ENCODE measurements around the gene STK32C. TPM values are rescaled to one million over a fixed set of nuclear protein-coding genes. Genes with fewer than 3 reads are reported as not detected.
"Not testable (repeated sequence)": the region's sequence is repeated elsewhere in the genome, so short reads cannot be mapped to it uniquely, and the experiment has no call there.

Gene STK32C
- polyA plus RNA-seq, 1 donor from 2014 or later = 23.2 TPM

GRCh38 chr10:132338876-132339275 lies 31.1 kb upstream of the STK32C start:
- Histone ChIP-seq H3K27ac (ENCODE audit: low read length) (no peak overlapping the region), H3K4me3 (ENCODE audit: low read length) (no peak overlapping the region), H3K9me2 (ENCODE audit: insufficient read depth, low read length) (no peaks in the 10 kb centered on the region), H2AFZ (ENCODE audit: low read depth, low read length) (no peak overlapping the region), H3K4me2 (ENCODE audit: low read length) (no peak overlapping the region), H3K9me3 (ENCODE audit: low read length) (no peaks in the 10 kb centered on the region), H3K79me2 (replicated peaks; ENCODE audit: insufficient read depth, low read length) (no peaks in the 10 kb centered on the region), H4K20me1 (ENCODE audit: insufficient read depth) (no peaks in the 10 kb centered on the region), H3F3A (ENCODE audit: insufficient read depth, low read length, poor library complexity, severe bottlenecking) (no peaks in the 10 kb centered on the region), H3K36me3 (ENCODE audit: insufficient read depth, low read length) (no peaks in the 10 kb centered on the region), H3K9ac (ENCODE audit: low read length) (no peak overlapping the region), H3K27me3 (ENCODE audit: insufficient read depth, low read depth, low read length) (no peaks in the 10 kb centered on the region)
- no peak for TF ChIP-seq SMC3 (conservative IDR thresholded peaks at IDR 0.05; ENCODE audit: poor library complexity)
- TF ChIP-seq POLR2AphosphoS5 (IDR thresholded peaks at IDR 0.05) = no peak
- TF ChIP-seq EP300 (conservative IDR thresholded peaks at IDR 0.05; ENCODE audit: poor library complexity, severe bottlenecking) = no peak
- no peak for TF ChIP-seq EZH2 (IDR thresholded peaks at IDR 0.05; ENCODE audit: borderline replicate concordance, insufficient read depth, low read length, poor library complexity, severe bottlenecking)
- TF ChIP-seq TAF1 (IDR thresholded peaks at IDR 0.05; ENCODE audit: low read depth) = no peak
- no peak for TF ChIP-seq CTCF (IDR thresholded peaks at IDR 0.05; ENCODE audit: poor library complexity, severe bottlenecking)
- no peak for TF ChIP-seq MXI1 (conservative IDR thresholded peaks at IDR 0.05; ENCODE audit: poor library complexity, severe bottlenecking)
- TF ChIP-seq REST (IDR thresholded peaks at IDR 0.05; ENCODE audit: borderline replicate concordance) = no peak
- no peak for TF ChIP-seq RAD21 (conservative IDR thresholded peaks at IDR 0.05)

GRCh38 chr10:132337854-132338253 lies 30.1 kb upstream of the STK32C start:
- not testable (repeated sequence) for H3K4me2 ChIP-seq (ENCODE audit: low read length); H3K27ac ChIP-seq (ENCODE audit: low read length); H3K27me3 ChIP-seq (ENCODE audit: insufficient read depth, low read depth, low read length); H3K9ac ChIP-seq (ENCODE audit: low read length); H3K9me2 ChIP-seq (ENCODE audit: insufficient read depth, low read length); H3K9me3 ChIP-seq (ENCODE audit: low read length); H2AFZ ChIP-seq (ENCODE audit: low read depth, low read length); H3K79me2 ChIP-seq (replicated peaks; ENCODE audit: insufficient read depth, low read length); H3K4me3 ChIP-seq (ENCODE audit: low read length); H3K36me3 ChIP-seq (ENCODE audit: insufficient read depth, low read length); H4K20me1 ChIP-seq (ENCODE audit: insufficient read depth); H3F3A ChIP-seq (ENCODE audit: insufficient read depth, low read length, poor library complexity, severe bottlenecking)

- Histone ChIP-seq H3K27me3 (ENCODE audit: insufficient read depth, low read depth, low read length) (no peaks in the 10 kb centered on the region), H3K9me2 (ENCODE audit: insufficient read depth, low read length) (no peaks in the 10 kb centered on the region), H3K4me3 (ENCODE audit: low read length) (peak overlapping the region; percentile 21), H4K20me1 (ENCODE audit: insufficient read depth) (no peaks in the 10 kb centered on the region), H3K4me2 (ENCODE audit: low read length) (no peak overlapping the region), H3K27ac (ENCODE audit: low read length) (no peak overlapping the region), H3K9ac (ENCODE audit: low read length) (peak overlapping the region; percentile 28), H3K79me2 (replicated peaks; ENCODE audit: insufficient read depth, low read length) (peaks cover 5% of the 10 kb centered on the region), H3F3A (ENCODE audit: insufficient read depth, low read length, poor library complexity, severe bottlenecking) (no peaks in the 10 kb centered on the region), H2AFZ (ENCODE audit: low read depth, low read length) (no peak overlapping the region), H3K9me3 (ENCODE audit: low read length) (no peaks in the 10 kb centered on the region), H3K36me3 (ENCODE audit: insufficient read depth, low read length) (no peaks in the 10 kb centered on the region)
- TF ChIP-seq CTCF (IDR thresholded peaks at IDR 0.05; ENCODE audit: poor library complexity, severe bottlenecking) = no peak
- no peak for TF ChIP-seq EP300 (conservative IDR thresholded peaks at IDR 0.05; ENCODE audit: poor library complexity, severe bottlenecking)
- TF ChIP-seq MXI1 (conservative IDR thresholded peaks at IDR 0.05; ENCODE audit: poor library complexity, severe bottlenecking) = no peak
- TF ChIP-seq POLR2AphosphoS5 (IDR thresholded peaks at IDR 0.05) = no peak
- no peak for TF ChIP-seq TAF1 (IDR thresholded peaks at IDR 0.05; ENCODE audit: low read depth)
- no peak for TF ChIP-seq SMC3 (conservative IDR thresholded peaks at IDR 0.05; ENCODE audit: poor library complexity)
- TF ChIP-seq RAD21 (conservative IDR thresholded peaks at IDR 0.05) = no peak
- TF ChIP-seq EZH2 (IDR thresholded peaks at IDR 0.05; ENCODE audit: borderline replicate concordance, insufficient read depth, low read length, poor library complexity, severe bottlenecking) = no peak
- TF ChIP-seq REST (IDR thresholded peaks at IDR 0.05; ENCODE audit: borderline replicate concordance) = no peak
These were observed 29.2 kb upstream of the STK32C start for GRCh38 chr10:132336919-132337407.

Measured in neural cell (in vitro differentiated cells).